KMS-11 (cell line): ENCODE results near the gene FOXG1.

ENCODE experiments used
- H2AFZ ChIP-seq: fragments of 200-600 bp; sonication (generic); 2 replicates; pipeline ENCODE4 v1.6.1; 2016; ENCODE audit warnings: antibody characterized with exemption, mixed run types, low read depth
- H3K27ac ChIP-seq: fragments of 200-600 bp; sonication (generic); 2 replicates; pipeline ENCODE4 v1.6.1; 2016; ENCODE audit warnings: mild to moderate bottlenecking, mixed run types
- H3K27me3 ChIP-seq: fragments of 200-600 bp; sonication (generic); 2 replicates; pipeline ENCODE4 v1.6.1; 2017; ENCODE audit warnings: mild to moderate bottlenecking, low read depth, mixed run types, moderate library complexity; ENCODE audit not compliant: insufficient read depth
- H3K36me3 ChIP-seq: fragments of 200-600 bp; sonication (generic); 2 replicates; pipeline ENCODE4 v1.6.1; 2017; ENCODE audit warnings: mild to moderate bottlenecking, mixed run types; ENCODE audit not compliant: insufficient read depth
- H3K4me1 ChIP-seq: fragments of 200-600 bp; sonication (generic); 2 replicates; pipeline ENCODE4 v1.6.1; 2016; ENCODE audit warnings: mild to moderate bottlenecking, low read depth, mixed run types; ENCODE audit not compliant: poor library complexity, severe bottlenecking
- H3K4me2 ChIP-seq: fragments of 200-600 bp; sonication (generic); 2 replicates; pipeline ENCODE4 v1.7.0; 2016; ENCODE audit warnings: mild to moderate bottlenecking, mixed run types
- H3K4me3 ChIP-seq: fragments of 200-600 bp; sonication (generic); IDR thresholded peaks from 2 replicates; pipeline ENCODE4 v1.6.1; 2017; ENCODE audit warnings: low read depth, low read length, mixed read lengths; ENCODE audit not compliant: insufficient read depth
- H3K79me2 ChIP-seq: fragments of 200-600 bp; sonication (generic); 2 replicates; pipeline ENCODE4 v1.6.1; 2016; ENCODE audit warnings: low read depth, mixed run types; ENCODE audit not compliant: insufficient read depth
- H3K9ac ChIP-seq: fragments of 200-600 bp; sonication (generic); 2 replicates; pipeline ENCODE4 v1.6.1; 2016; ENCODE audit warnings: mild to moderate bottlenecking, mixed run types
- H4K20me1 ChIP-seq: fragments of 200-600 bp; sonication (generic); 2 replicates; pipeline ENCODE4 v1.6.1; 2016; ENCODE audit warnings: mild to moderate bottlenecking, mixed run types; ENCODE audit not compliant: insufficient read depth
- TF ChIP-seq, protein P1 (sequence below): fragments of 200-600 bp; sonication (generic); conservative IDR thresholded peaks from 2 replicates; pipeline ENCODE4 v1.6.1; 2017; ENCODE audit warnings: low read depth, mild to moderate bottlenecking, antibody characterized with exemption, low read length, moderate library complexity, mixed read lengths

Gene FOXG1

DNA sequence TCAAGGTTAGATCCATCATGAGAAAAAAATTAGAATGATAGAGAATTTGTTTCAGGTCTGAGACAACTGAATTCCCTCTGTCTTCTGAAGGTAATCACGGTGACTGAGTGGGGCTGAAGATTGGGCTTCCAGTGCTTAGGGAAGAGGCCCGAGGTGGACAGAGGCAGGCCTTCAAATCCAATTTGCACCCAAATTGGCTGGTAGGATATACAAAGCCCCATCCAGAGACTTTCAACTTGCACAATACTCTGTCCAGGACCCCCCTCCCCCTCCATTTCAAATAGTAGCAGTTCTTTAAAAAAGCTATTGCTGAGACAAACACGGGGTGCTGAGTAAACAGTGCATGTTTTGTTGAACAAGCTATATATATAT is 3.6 kb upstream of the FOXG1 start:
- TF ChIP-seq, protein P1, sequence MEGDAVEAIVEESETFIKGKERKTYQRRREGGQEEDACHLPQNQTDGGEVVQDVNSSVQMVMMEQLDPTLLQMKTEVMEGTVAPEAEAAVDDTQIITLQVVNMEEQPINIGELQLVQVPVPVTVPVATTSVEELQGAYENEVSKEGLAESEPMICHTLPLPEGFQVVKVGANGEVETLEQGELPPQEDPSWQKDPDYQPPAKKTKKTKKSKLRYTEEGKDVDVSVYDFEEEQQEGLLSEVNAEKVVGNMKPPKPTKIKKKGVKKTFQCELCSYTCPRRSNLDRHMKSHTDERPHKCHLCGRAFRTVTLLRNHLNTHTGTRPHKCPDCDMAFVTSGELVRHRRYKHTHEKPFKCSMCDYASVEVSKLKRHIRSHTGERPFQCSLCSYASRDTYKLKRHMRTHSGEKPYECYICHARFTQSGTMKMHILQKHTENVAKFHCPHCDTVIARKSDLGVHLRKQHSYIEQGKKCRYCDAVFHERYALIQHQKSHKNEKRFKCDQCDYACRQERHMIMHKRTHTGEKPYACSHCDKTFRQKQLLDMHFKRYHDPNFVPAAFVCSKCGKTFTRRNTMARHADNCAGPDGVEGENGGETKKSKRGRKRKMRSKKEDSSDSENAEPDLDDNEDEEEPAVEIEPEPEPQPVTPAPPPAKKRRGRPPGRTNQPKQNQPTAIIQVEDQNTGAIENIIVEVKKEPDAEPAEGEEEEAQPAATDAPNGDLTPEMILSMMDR, result no peak
- H3K27me3 ChIP-seq, result no peaks in the 10 kb centered on the region

DNA sequence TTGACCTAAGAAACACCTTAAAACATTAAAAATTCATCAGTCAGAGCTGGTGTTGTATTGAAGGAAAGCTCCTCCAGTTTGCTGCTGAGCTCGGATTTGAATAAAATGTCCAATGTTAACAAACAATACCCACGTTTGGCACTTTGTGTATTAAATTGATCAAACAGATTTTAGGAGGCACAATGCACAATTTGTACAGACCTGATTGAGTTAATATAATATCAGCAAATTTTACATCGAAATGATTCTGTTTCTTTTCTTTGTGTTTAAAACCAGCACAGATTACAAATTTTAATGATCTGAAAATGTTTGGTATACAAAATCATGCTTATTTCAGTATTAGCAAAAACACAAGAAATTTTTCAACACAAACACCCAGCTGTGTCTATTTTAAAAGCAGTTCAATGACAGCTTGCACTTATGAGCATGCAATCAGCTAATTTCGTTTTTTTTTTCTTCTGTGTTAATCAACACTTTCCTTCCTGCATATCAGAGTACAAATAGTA is 2.8 kb upstream of the FOXG1 start:
- no peak overlapping the region for H2AFZ ChIP-seq
- H3K79me2 ChIP-seq, result no peaks in the 10 kb centered on the region
- no peaks in the 10 kb centered on the region for H3K27me3 ChIP-seq
- no peak overlapping the region for H3K4me3 ChIP-seq
- no peak overlapping the region for H3K27ac ChIP-seq
- H3K4me1 ChIP-seq, result no peaks in the 10 kb centered on the region
- H3K4me2 ChIP-seq, result no peak overlapping the region
- TF ChIP-seq, protein P1, result no peak
- H3K9ac ChIP-seq, result no peak overlapping the region
- no peaks in the 10 kb centered on the region for H3K36me3 ChIP-seq
- H4K20me1 ChIP-seq, result no peaks in the 10 kb centered on the region

More for the DNA sequence above, 3.6 kb upstream of the FOXG1 start:
- Histone ChIP-seq H3K36me3 (no peaks in the 10 kb centered on the region), H4K20me1 (no peaks in the 10 kb centered on the region), H3K79me2 (no peaks in the 10 kb centered on the region), H3K27ac (no peak overlapping the region), H3K4me2 (no peak overlapping the region), H2AFZ (no peak overlapping the region), H3K4me3 (no peak overlapping the region), H3K4me1 (no peaks in the 10 kb centered on the region), H3K9ac (no peak overlapping the region)

DNA sequence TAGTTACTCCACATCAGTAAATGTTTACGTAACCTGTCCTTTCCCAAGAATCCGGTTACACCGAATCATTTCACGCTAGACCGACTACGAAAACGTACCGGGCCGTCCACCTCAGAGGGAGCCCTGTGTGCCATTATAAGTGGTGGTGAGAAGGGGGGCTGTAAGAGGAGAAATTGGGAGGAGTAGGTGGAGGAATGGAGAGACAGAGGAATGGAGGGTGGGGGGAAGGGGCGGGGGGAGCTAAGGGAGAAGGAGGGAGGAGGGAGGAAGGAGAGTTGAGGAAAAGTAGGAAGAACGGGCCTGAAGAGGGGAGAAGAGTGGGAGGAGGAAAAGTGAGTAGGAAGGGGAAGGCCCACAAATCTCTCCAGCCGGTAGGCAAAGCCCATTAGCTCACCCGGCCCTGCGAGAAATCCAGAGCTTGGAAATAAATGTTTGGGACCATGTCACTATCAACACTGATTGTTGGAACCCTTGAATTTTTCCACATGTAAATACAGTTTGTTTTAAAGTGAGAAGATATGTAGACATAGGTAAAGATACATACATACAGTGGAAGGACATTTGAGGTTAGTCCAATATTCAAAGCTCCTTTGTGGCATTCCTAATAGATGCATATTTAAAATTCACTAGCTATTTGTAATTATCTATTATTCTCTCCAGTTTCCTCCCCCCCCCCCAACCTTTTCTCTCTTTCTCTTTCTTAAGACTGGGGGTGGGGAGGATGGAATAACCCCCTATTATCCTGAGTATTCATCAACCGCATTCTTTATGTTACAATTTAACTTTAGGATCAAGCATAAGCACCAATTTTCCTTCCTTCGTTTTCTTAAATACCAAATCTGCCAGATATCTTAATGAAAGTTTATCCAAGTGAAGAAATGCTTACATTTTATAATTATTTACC is 2.1 kb upstream of the FOXG1 start:
- no peak overlapping the region for H3K27ac ChIP-seq

DNA sequence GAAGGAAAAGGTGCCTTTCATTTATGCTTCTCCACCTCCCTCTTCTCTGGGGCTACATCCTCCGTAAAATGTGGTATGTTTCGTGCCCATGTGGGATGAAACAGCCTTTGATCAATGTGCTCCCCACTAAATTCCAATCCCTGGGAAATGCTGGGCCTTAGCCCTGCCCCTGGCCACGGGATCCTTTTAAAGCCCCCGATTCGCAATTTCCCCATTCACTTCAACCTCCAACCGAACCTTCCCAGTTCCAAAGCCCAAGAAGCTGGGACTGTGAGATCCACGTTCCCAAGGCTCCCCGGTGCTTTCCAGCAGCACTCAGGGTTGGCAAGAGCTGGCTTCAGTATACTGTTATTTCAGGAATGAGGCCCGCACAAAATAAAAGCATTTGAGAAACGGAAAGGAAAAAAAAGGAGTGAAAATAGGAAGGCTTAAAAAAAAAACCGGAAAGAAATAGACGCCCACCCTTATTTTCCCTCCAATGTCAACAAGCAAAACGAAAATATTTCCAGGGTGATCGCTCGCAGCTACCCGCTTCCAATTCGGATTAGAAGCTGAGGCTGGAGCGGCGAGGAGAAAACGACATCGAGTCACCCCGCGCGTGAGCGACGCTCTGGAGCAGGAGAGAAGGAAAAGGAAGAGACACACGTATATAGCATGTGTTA is 1.3 kb upstream of the FOXG1 start:
- TF ChIP-seq, protein P1, result no peak
- Histone ChIP-seq H3K4me1 (no peaks in the 10 kb centered on the region), H3K4me3 (no peak overlapping the region), H2AFZ (peak overlapping the region; percentile 75), H3K4me2 (no peak overlapping the region), H3K27me3 (no peaks in the 10 kb centered on the region), H4K20me1 (no peaks in the 10 kb centered on the region), H3K79me2 (no peaks in the 10 kb centered on the region), H3K36me3 (no peaks in the 10 kb centered on the region), H3K27ac (no peak overlapping the region), H3K9ac (no peak overlapping the region)

More for the DNA sequence above, 2.1 kb upstream of the FOXG1 start:
- TF ChIP-seq, protein P1, result no peak
- no peak overlapping the region for H2AFZ ChIP-seq
- H3K4me1 ChIP-seq, result no peaks in the 10 kb centered on the region
- no peaks in the 10 kb centered on the region for H4K20me1 ChIP-seq
- no peak overlapping the region for H3K4me2 ChIP-seq
- no peak overlapping the region for H3K4me3 ChIP-seq
- no peaks in the 10 kb centered on the region for H3K36me3 ChIP-seq
- no peaks in the 10 kb centered on the region for H3K79me2 ChIP-seq
- no peaks in the 10 kb centered on the region for H3K27me3 ChIP-seq
- no peak overlapping the region for H3K9ac ChIP-seq
